HG03469 (cell line): ENCODE measurements around the gene LGALS1.

ENCODE experiments used
- ATAC-seq: cut with Tn5 transposase; IDR thresholded peaks from one replicate; pipeline ENCODE4 v1.9.1; 2021; ENCODE audit warnings: mild to moderate bottlenecking, moderate library complexity, moderate number of reproducible peaks; ENCODE audit not compliant: unreplicated experiment

The LGALS1 gene

GRCh38 chr22:37674951-37675929 is at the start of gene LGALS1:
Gene LGALS1 (plus strand): TSS chr22:37675636. CDS start chr22:37675703, 67 bp downstream.
- no peak for ATAC-seq

GRCh38 chr22:37625737-37626136 is 49.7 kb upstream of the LGALS1 start:
- no peak for ATAC-seq

- no peak for ATAC-seq
These were observed 49.3 kb upstream of the LGALS1 start for GRCh38 chr22:37626144-37626543.

- ATAC-seq, result no peak
These were observed 48.8 kb upstream of the LGALS1 start for GRCh38 chr22:37626556-37627075.

- no peak for ATAC-seq
These were observed 48.3 kb upstream of the LGALS1 start for GRCh38 chr22:37627121-37627520.

GRCh38 chr22:37627545-37627944 is 47.9 kb upstream of the LGALS1 start:
- ATAC-seq, result no peak

- ATAC-seq, result no peak
These were observed 46.6 kb upstream of the LGALS1 start for GRCh38 chr22:37628830-37629229.

GRCh38 chr22:37629928-37630327 is 45.5 kb upstream of the LGALS1 start:
- ATAC-seq, result no peak

GRCh38 chr22:37630839-37631435 is 44.5 kb upstream of the LGALS1 start:
- ATAC-seq, result no peak

- no peak for ATAC-seq
These were observed 43.8 kb upstream of the LGALS1 start for GRCh38 chr22:37631448-37632173.

GRCh38 chr22:37632174-37633088 is 43.0 kb upstream of the LGALS1 start:
- no peak for ATAC-seq

GRCh38 chr22:37633089-37633624 is 42.3 kb upstream of the LGALS1 start:
- ATAC-seq, result peak; percentile 33

- peak; percentile 29 for ATAC-seq
These were observed 41.6 kb upstream of the LGALS1 start for GRCh38 chr22:37633625-37634416.

- no peak for ATAC-seq
These were observed 41.0 kb upstream of the LGALS1 start for GRCh38 chr22:37634417-37634924.

GRCh38 chr22:37635157-37635556 is 40.3 kb upstream of the LGALS1 start:
- no peak for ATAC-seq

- ATAC-seq, result no peak
These were observed 39.1 kb upstream of the LGALS1 start for GRCh38 chr22:37636186-37636948.

- ATAC-seq, result no peak
These were observed 38.5 kb upstream of the LGALS1 start for GRCh38 chr22:37636949-37637273.

GRCh38 chr22:37638391-37639069 is 36.9 kb upstream of the LGALS1 start:
- no peak for ATAC-seq
